H1 (cell line): Measurements from ENCODE around the gene VPS18. TPM values are rescaled to one million over a fixed set of nuclear protein-coding genes. Genes with fewer than 3 reads are reported as not detected.
A peak's percentile ranks its signal among the peaks of the same experiment; 100 is the strongest.

Experiments used
- CTCF ChIA-PET: fragments of 300-600 bp; sonication (Branson Sonifier 250); formaldehyde crosslinking; loops from one replicate; lab custom pipeline; 2021; ENCODE audit not compliant: partially characterized antibody; lab: Charles Lee
- POLR2A ChIA-PET: fragments of 300-600 bp; sonication (Branson Sonifier 250); formaldehyde crosslinking; loops from one replicate; lab custom pipeline; 2021; ENCODE audit warnings: inconsistent platforms; ENCODE audit not compliant: partially characterized antibody; lab: Charles Lee
- DNase-seq, 2 experiments: peaks; one replicate each; pipeline versions ENCODE4 v3.0.0 to v3.0.0-alpha.2; 2010 to 2022; ENCODE audit warnings: low spot score in 2 of 2, low read depth in 1 of 2, mixed read lengths in 1 of 2
- FAIRE-seq: peaks from 2 replicates; lab custom pipeline; 2011; peaks lifted over from hg19 to GRCh38; lab: Jason Lieb, UNC
- H2AFZ ChIP-seq: 2 replicates; pipeline ENCODE4 v1.8.1; 2012; ENCODE audit warnings: low read length, inconsistent platforms
- H2AK5ac ChIP-seq: 2 replicates; pipeline ENCODE4 v1.6.1; 2013; ENCODE audit warnings: low read depth, low read length
- H2BK120ac ChIP-seq: replicated peaks from 2 replicates; pipeline ENCODE3; 2013; ENCODE audit warnings: low read depth, low read length, inconsistent platforms
- H2BK12ac ChIP-seq: 2 replicates; pipeline ENCODE4 v1.6.1; 2013; ENCODE audit warnings: low read depth, low read length
- H2BK15ac ChIP-seq: 2 replicates; pipeline ENCODE4 v1.6.1; 2013; ENCODE audit warnings: low read length
- H2BK20ac ChIP-seq: 2 replicates; pipeline ENCODE4 v1.6.1; 2013; ENCODE audit warnings: low read length
- H2BK5ac ChIP-seq: 2 replicates; pipeline ENCODE4 v1.6.1; 2013; ENCODE audit warnings: low read depth, low read length
- H3K14ac ChIP-seq: 2 replicates; pipeline ENCODE4 v1.6.1; 2013; ENCODE audit warnings: inconsistent platforms; ENCODE audit not compliant: insufficient read length
- H3K18ac ChIP-seq: 2 replicates; pipeline ENCODE4 v1.6.1; 2013; ENCODE audit warnings: low read length; ENCODE audit errors: extremely low read depth
- H3K23ac ChIP-seq: 2 replicates; pipeline ENCODE4 v1.6.1; 2013; ENCODE audit warnings: inconsistent platforms; ENCODE audit not compliant: insufficient read length
- H3K23me2 ChIP-seq: 2 replicates; pipeline ENCODE4 v1.6.1; 2013; ENCODE audit warnings: low read depth, low read length
- H3K27ac ChIP-seq: 2 replicates; pipeline ENCODE4 v1.6.1; 2011; ENCODE audit warnings: low read depth, low read length, inconsistent platforms
- H3K27me3 ChIP-seq, 4 experiments: replicated peaks in 1 of 4; 1 replicate in 1 of 4; 2 replicates in 3 of 4; pipeline versions ENCODE4 v1.6.1 to v1.8.1; 2011 to 2013; ENCODE audit warnings: low read length in 3 of 4, mild to moderate bottlenecking in 3 of 4, inconsistent platforms in 2 of 4, mixed read lengths in 2 of 4, moderate library complexity in 1 of 4; ENCODE audit not compliant: control insufficient read depth in 3 of 4, insufficient read depth in 3 of 4; ENCODE audit errors: extremely low read depth in 1 of 4
- H3K36me3 ChIP-seq, 4 experiments: 2 replicates each; pipeline versions ENCODE4 v1.6.1 to v1.8.1; 2011 to 2013; ENCODE audit warnings: mild to moderate bottlenecking in 4 of 4, low read length in 3 of 4, moderate library complexity in 2 of 4, control low read depth in 1 of 4, inconsistent platforms in 1 of 4; ENCODE audit not compliant: insufficient read depth in 4 of 4, control insufficient read depth in 2 of 4
- H3K4ac ChIP-seq: replicated peaks from 2 replicates; pipeline ENCODE3; 2013; ENCODE audit warnings: low read length, low read depth, mixed read lengths, inconsistent platforms; ENCODE audit not compliant: insufficient read length
- H3K4me1 ChIP-seq, 4 experiments: replicated peaks in 1 of 4; 1 replicate in 1 of 4; 2 replicates in 3 of 4; pipeline versions ENCODE4 v1.6.1 to v1.8.1; 2011 to 2013; ENCODE audit warnings: low read length in 3 of 4, inconsistent platforms in 2 of 4, mixed read lengths in 1 of 4; ENCODE audit not compliant: insufficient read depth in 4 of 4, control insufficient read depth in 3 of 4
- H3K4me2 ChIP-seq, 2 experiments: 2 replicates each; pipeline versions ENCODE4 v1.6.1 to v1.8.1; 2011 to 2013; ENCODE audit warnings: low read depth in 2 of 2, low read length in 2 of 2, control low read depth in 1 of 2, inconsistent platforms in 1 of 2, mild to moderate bottlenecking in 1 of 2; ENCODE audit not compliant: insufficient read depth in 1 of 2
- H3K4me3 ChIP-seq, 4 experiments: fragments of 200-600, 300-600 bp in 1 of 4; sonication (generic), shearing (Covaris generic), sonication (Bioruptor Twin) in 1 of 4; 2 replicates each; pipeline versions ENCODE4 v1.5.1 to v1.8.1; 2011 to 2016; ENCODE audit warnings: low read length in 4 of 4, low read depth in 3 of 4, control low read depth in 2 of 4, inconsistent platforms in 2 of 4, mild to moderate bottlenecking in 2 of 4, mixed read lengths in 1 of 4, moderate library complexity in 1 of 4; ENCODE audit not compliant: insufficient read depth in 2 of 4; ENCODE audit errors: extremely low read depth in 1 of 4
- H3K56ac ChIP-seq: replicated peaks from 2 replicates; pipeline ENCODE3; 2013; ENCODE audit warnings: low read depth, mild to moderate bottlenecking, mixed read lengths, low read length, inconsistent platforms; ENCODE audit not compliant: insufficient read length
- H3K79me1 ChIP-seq: 2 replicates; pipeline ENCODE4 v1.6.1; 2013; ENCODE audit warnings: low read depth, low read length, control low read depth
- H3K79me2 ChIP-seq, 2 experiments: 2 replicates each; pipeline versions ENCODE4 v1.6.1 to v1.8.1; 2012 to 2013; ENCODE audit warnings: low read length in 2 of 2, mild to moderate bottlenecking in 2 of 2, inconsistent platforms in 1 of 2; ENCODE audit not compliant: insufficient read depth in 2 of 2, control insufficient read depth in 1 of 2
- H3K9ac ChIP-seq, 4 experiments: replicated peaks in 1 of 4; 1 replicate in 1 of 4; 2 replicates in 3 of 4; pipeline versions ENCODE4 v1.6.1 to v1.8.1; 2011 to 2013; ENCODE audit warnings: low read depth in 3 of 4, low read length in 3 of 4, control low read depth in 2 of 4, mild to moderate bottlenecking in 2 of 4, moderate library complexity in 2 of 4, inconsistent platforms in 1 of 4; ENCODE audit errors: extremely low read depth in 1 of 4
- H3K9me3 ChIP-seq, 2 experiments: 2 replicates each; pipeline versions ENCODE4 v1.6.1 to v1.8.1; 2012 to 2013; ENCODE audit warnings: mild to moderate bottlenecking in 2 of 2, moderate library complexity in 2 of 2, control low read depth in 1 of 2, inconsistent platforms in 1 of 2, low read depth in 1 of 2, low read length in 1 of 2, mixed read lengths in 1 of 2; ENCODE audit not compliant: insufficient read depth in 2 of 2
- H4K20me1 ChIP-seq, 2 experiments: replicated peaks in 1 of 2; 2 replicates each; pipeline versions ENCODE3 to v1.8.1; 2011 to 2013; ENCODE audit warnings: inconsistent platforms in 2 of 2, low read length in 2 of 2, mild to moderate bottlenecking in 1 of 2; ENCODE audit not compliant: insufficient read depth in 2 of 2, control insufficient read depth in 1 of 2
- H4K5ac ChIP-seq: 2 replicates; pipeline ENCODE4 v1.6.1; 2013; ENCODE audit warnings: low read length, low read depth, mixed read lengths, inconsistent platforms; ENCODE audit not compliant: insufficient read length
- H4K8ac ChIP-seq: 2 replicates; pipeline ENCODE4 v1.8.0; 2013; ENCODE audit warnings: mild to moderate bottlenecking, moderate library complexity, low read length, inconsistent platforms; ENCODE audit not compliant: insufficient read depth; ENCODE audit errors: extremely low read depth
- H4K91ac ChIP-seq: replicated peaks from 2 replicates; pipeline ENCODE3; 2013; ENCODE audit warnings: low read length, mixed read lengths, inconsistent platforms; ENCODE audit not compliant: insufficient read length
- JUND ChIP-seq: IDR thresholded peaks from 2 replicates; pipeline ENCODE4 v1.6.1; 2011; ENCODE audit warnings: mild to moderate bottlenecking, improper control_type of control experiment, low read length
- RFX5 ChIP-seq: IDR thresholded peaks from 2 replicates; pipeline ENCODE4 v1.6.1; 2011; ENCODE audit warnings: low read depth, low read length, improper control_type of control experiment, borderline replicate concordance
- SIN3A ChIP-seq, 2 experiments: IDR thresholded peaks in 1 of 2; conservative IDR thresholded peaks in 1 of 2; 2 replicates each; pipeline ENCODE4 v1.6.1; 2011 to 2012; ENCODE audit warnings: low read length in 2 of 2, improper control_type of control experiment in 1 of 2, low read depth in 1 of 2, mild to moderate bottlenecking in 1 of 2
- TBP ChIP-seq: IDR thresholded peaks from 2 replicates; pipeline ENCODE4 v1.6.1; 2011; ENCODE audit warnings: low read depth, low read length, improper control_type of control experiment
- WGBS, 2 experiments: shearing (Covaris generic) in 1 of 2; methylation state at CpG; one replicate each; pipeline versions ENCODE4 v1.1.6 to v1.1.7; 2013 to 2015; ENCODE audit warnings: low lambda C conversion rate in 2 of 2, mixed read lengths in 2 of 2, inconsistent platforms in 1 of 2, low coverage in 1 of 2, missing lambda C conversion rate in 1 of 2; ENCODE audit not compliant: insufficient replicate concordance in 2 of 2, insufficient coverage in 1 of 2, insufficient read length in 1 of 2; ENCODE audit errors: extremely low coverage in 1 of 2, missing lambda C conversion rate in 1 of 2; 5-methylcytosine and 5-hydroxymethylcytosine counted together
- polyA plus RNA-seq, 7 experiments: library from polyadenylated mRNA; depleted of rRNA in 3 of 7; stranded (reverse) in 5 of 7; unstranded in 2 of 7; fragments of >200 nt in 5 of 7; fragments of 200-250 nt in 2 of 7; gene quantifications; 1 replicate in 5 of 7; 2 replicates in 1 of 7; 4 replicates in 1 of 7; pipeline versions ENCODE4 v1.2.1 to v1.2.3, GENCODE V29; 2011 to 2013; ENCODE audit warnings: missing spikeins in 2 of 7, mixed read lengths in 2 of 7
- total RNA-seq: library from RNA; stranded (reverse); fragmentation: NEBNext Ultra II Directional; extraction: Animal tissue kit (Norgen Biotek cat#: 25700); gene quantifications from 2 replicates; pipeline ENCODE4 v1.2.1, GENCODE V29; 2021

Gene VPS18
- total and polyA plus RNA-seq, 2 of the 8 experiments (the other 6 are each of a cell fraction or from before 2014, with no cell fraction given): 28.9 to 32.7 TPM

- Histone ChIP-seq H3K56ac (no peak overlapping the region), H3K23me2 (no peaks in the 10 kb centered on the region), H3K4me3 (no peak overlapping the region), H2BK12ac (no peak overlapping the region), H3K4me1 (peaks cover 0 to 3% (median 2%) of the 10 kb centered on the region in 4 experiments; a peak in 3 of 7 replicates), H2BK20ac (no peak overlapping the region), H4K20me1 (no peaks in the 10 kb centered on the region), H4K5ac (no peak overlapping the region), H2AK5ac (no peak overlapping the region), H3K9me3 (no peaks in the 10 kb centered on the region), H3K9ac (no peak overlapping the region), H3K4me2 (0 out of 4 replicates have a peak overlapping the region, but pooled peaks of 1 of the 2 experiments have one; percentile 25), H2AFZ (0 out of 2 replicates have a peak overlapping the region, but pooled peaks have one; percentile 62), H3K36me3 (no peaks in the 10 kb centered on the region), H3K27me3 (0 out of 7 replicates have a peak, but pooled peaks cover 0 to 2% (median 0%) of the 10 kb centered on the region in 4 experiments), H3K18ac (no peak overlapping the region)
- FAIRE-seq: no peak
- CTCF ChIA-PET: interaction anchor here (1.0 to 10.9 kb wide), 3 partner anchors 16 to 134 kb away, joined by 3 to 63 read pairs (median 3); partner anchors contain the start of gene VPS18
- TF ChIP-seq TBP (no peak), SIN3A (conservative IDR thresholded peaks at IDR 0.05 in 1 of 2, IDR thresholded peaks at IDR 0.05 in 1 of 2; ENCODE audit: low read depth in 1 of 2, low read length in 2 of 2) (no peak), JUND (peak; percentile 64; the same call in 1 of the 2 replicates), RFX5 (peak; percentile 67)
- TF ChIP-seq, all 59 proteins: peak for 2
- no peak overlapping the region for H2BK5ac ChIP-seq
- WGBS, 2 experiments: 75% methylated on average over 1 of the region's 1 CpG; no CpG with 5 or more reads in 1 of the 2 experiments
- no peak overlapping the region for H2BK120ac ChIP-seq
- no peak for DNase-seq
- no peak overlapping the region for H2BK15ac ChIP-seq
- POLR2A ChIA-PET: interaction anchor here (0.9 to 1.4 kb wide), 3 partner anchors 12 to 185 kb away, joined by 3 to 4 read pairs (median 3); no protein-coding TSS in a partner anchor
- H3K4ac ChIP-seq: no peak overlapping the region
- no peak overlapping the region for H3K14ac ChIP-seq
- H4K8ac ChIP-seq: no peak overlapping the region
- no peaks in the 10 kb centered on the region for H3K79me2 ChIP-seq
- no peak overlapping the region for H3K23ac ChIP-seq
- no peak overlapping the region for H4K91ac ChIP-seq
- no peak overlapping the region for H3K27ac ChIP-seq
- no peaks in the 10 kb centered on the region for H3K79me1 ChIP-seq
Observed at GRCh38 chr15:40878785-40879184, 15.5 kb upstream of the VPS18 start.
